NCI-H2029 treated with DMSO at 0.1 percent for 48 hours (cell line): ENCODE results near the gene DBX1.
"Not testable (repeated sequence)": the region's sequence is repeated elsewhere in the genome, so short reads cannot be mapped to it uniquely, and the experiment has no call there.

Experiments used
- DNase-seq: peaks from one replicate; lab custom pipeline; 2025; lab: John Stamatoyannopoulos, UW

Gene DBX1, protein sequence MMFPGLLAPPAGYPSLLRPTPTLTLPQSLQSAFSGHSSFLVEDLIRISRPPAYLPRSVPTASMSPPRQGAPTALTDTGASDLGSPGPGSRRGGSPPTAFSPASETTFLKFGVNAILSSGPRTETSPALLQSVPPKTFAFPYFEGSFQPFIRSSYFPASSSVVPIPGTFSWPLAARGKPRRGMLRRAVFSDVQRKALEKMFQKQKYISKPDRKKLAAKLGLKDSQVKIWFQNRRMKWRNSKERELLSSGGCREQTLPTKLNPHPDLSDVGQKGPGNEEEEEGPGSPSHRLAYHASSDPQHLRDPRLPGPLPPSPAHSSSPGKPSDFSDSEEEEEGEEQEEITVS

GRCh38 chr11:20160425-20161229 lies at the start of gene DBX1:
TSS of gene DBX1 (minus strand) at chr11:20160475. CDS start at chr11:20160324, 151 bp downstream.
- DNase-seq: no peak

DNA sequence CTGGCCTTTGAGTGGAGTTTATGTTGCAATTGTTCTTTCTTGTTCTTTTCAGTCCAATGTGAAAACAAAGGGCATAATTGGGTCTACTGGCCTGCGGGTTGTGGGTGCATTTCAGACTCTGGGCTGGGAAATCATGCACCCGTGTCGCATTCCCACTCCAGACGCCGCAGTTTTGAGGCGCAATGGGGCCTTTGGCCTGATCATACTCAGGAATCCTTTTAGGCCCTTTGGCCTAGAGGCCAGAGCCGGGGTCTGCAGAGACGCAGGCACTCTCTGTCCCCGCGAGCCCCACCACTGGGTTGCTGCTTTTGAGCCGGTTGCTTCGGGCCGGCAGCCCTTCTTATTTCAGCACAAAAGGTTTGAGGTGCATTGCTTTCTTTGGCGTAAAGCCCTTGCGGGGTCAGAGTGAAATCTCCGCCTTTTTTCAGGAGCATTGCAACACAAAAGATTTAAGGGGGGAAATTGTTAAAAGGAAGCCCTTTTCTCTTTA lies 48.4 kb upstream of the DBX1 start:
- DNase-seq: no peak

DNA sequence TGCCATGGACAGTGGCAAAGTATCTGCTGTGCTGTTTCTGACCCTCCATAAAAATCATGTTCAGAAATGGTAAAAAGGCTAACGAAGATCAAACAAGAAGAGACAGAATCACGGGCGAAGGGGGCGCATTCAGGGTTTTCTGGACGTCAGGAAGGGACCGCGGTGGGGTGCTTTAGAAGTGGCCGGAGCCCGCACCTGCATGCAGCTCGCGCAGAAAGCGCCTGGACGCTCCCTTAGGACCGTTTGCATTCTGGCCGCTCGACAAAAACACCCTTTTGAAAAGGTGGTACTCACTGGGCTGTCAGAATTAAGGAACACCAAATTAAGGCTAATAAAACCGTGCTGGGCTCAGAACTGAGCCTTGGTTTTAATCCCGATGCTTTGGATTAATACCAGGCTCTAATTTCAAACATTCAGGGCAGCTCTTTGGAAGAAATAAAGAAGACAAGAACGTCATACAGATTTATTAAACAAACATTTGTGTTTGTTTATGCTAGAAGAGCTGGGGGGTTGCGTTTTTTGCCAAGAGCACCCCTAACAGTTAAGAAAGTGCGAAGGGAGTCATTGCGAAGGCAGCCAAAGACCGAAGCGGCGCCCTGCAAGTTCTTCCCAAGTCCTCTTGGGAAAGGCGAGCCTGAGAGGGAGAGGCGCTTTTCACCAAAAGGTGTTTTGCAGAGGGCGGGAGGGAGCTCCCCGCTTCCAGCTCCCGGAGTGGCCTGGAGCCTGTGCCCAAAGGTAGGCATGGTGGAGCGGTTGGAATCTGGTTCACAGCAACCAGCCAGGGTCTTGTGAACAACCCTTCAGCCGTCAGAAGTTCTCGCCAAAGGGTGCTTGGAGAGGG lies 47.7 kb upstream of the DBX1 start:
- no peak for DNase-seq

GRCh38 chr11:20205807-20206206 lies 45.5 kb upstream of the DBX1 start:
- no peak for DNase-seq

DNA sequence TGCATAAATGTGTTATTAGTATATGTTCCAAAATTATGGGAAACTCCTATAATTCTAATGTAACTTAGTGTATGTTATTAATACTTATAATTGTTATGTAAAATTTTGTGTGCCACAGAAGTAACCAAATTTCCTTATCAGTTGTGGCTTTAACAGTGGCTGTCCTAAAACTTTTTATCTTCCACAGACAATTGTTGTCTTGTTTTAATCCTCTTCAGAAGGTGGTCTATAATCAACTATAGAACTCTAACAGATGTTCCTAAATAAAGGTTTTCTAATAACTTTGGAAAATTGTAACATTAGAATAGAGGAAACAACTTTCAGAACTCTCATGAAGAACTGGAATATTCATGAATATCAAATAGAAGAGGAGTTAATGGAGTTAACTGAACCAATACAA lies 44.4 kb upstream of the DBX1 start:
- DNase-seq: no peak

- DNase-seq: no peak
These were observed 43.6 kb upstream of the DBX1 start for GRCh38 chr11:20203831-20204230.

GRCh38 chr11:20201231-20201630 lies 41.0 kb upstream of the DBX1 start:
- no peak for DNase-seq

DNA sequence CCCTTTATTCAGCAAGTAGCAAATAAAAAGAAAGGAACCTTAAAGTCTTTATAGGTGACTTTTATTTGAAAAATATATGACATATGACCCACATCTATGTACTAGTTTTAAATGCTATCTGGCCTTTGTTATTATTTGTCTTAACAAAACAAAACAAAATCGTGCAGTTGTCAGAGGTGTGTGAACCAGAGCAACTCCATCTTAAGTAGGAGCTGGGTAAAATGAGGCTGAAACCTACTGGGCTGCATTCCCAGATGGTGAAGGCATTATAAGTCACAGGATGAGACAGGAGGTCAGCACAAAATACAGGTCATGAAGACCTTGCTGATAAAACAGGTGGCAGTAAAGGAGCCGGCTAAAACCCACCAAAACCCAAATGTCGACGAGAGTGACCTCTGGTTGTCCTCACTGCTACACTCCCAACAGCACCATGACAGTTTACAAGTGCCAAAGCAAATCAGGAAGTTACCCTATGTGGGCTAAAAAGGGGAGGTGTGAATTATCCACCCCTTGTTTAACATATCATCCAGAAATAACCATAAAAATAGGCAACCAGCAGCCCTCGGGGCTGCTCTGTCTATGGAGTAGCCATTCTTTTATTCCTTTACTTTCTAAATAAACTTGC lies 40.2 kb upstream of the DBX1 start:
- not testable (repeated sequence) for DNase-seq

- DNase-seq: no peak
These were observed 37.6 kb upstream of the DBX1 start for GRCh38 chr11:20197881-20198280.

- DNase-seq: no peak
These were observed 34.2 kb upstream of the DBX1 start for GRCh38 chr11:20194470-20194869.

GRCh38 chr11:20193307-20193706 lies 33.0 kb upstream of the DBX1 start:
- DNase-seq: no peak

DNA sequence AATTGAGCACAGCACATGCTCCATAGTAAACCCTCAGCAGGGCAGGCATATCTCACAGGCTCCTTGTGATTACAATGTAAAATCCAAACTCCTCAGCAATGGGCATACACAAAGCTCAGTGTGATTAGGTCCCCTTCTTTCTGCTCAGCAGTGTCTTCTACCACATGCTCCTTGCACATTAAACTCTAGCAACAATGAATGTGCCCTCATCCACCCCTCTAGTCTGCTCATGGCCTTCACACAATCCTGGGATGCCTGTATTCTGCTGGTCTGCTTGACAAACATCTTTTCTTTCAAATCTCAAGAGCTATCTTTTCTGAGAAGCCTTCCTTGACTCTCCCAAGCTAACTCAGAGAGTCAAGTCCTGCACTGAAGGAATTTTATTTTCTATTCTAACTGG lies 32.4 kb upstream of the DBX1 start:
- no peak for DNase-seq

- no peak for DNase-seq
These were observed 31.9 kb upstream of the DBX1 start for GRCh38 chr11:20192151-20192550.

DNA sequence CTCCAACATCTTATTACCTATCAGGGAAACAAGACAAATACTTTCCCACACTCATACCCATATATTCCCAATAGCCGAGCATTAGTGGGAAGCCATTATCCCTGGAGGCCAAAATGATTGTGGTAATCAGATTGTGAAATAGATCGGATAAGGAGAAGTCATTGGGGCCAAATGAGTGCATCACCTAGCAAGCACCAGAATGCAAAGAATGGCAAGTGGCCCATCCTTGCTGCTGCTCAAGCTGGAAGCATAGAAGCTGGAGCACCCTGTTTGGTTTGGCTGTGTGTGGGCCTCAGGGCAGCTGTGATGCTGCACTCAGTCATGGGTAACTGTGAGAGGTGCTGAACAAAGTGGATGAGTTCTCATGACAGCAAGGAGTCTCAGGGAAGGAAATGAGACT lies 18.7 kb upstream of the DBX1 start:
- no peak for DNase-seq

DNA sequence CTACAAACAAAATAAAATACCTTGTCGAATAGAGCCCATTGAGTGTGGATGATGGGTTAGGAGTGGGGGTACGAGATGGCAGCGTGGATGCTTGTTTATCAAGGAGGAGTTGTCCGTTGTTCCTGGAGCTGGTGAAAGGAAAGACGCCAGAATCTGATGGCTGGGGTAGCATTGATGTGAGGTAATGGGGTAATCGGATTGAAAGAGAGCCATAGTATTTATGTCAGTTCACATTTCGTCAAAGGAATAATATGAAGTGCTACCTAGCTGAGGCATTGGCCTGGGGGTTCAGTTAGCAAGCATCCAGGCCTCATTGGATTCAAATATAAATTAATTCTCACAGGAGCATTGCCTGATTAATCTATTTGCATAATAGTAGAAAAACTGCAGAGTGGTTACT lies 16.9 kb upstream of the DBX1 start:
- DNase-seq: no peak

DNA sequence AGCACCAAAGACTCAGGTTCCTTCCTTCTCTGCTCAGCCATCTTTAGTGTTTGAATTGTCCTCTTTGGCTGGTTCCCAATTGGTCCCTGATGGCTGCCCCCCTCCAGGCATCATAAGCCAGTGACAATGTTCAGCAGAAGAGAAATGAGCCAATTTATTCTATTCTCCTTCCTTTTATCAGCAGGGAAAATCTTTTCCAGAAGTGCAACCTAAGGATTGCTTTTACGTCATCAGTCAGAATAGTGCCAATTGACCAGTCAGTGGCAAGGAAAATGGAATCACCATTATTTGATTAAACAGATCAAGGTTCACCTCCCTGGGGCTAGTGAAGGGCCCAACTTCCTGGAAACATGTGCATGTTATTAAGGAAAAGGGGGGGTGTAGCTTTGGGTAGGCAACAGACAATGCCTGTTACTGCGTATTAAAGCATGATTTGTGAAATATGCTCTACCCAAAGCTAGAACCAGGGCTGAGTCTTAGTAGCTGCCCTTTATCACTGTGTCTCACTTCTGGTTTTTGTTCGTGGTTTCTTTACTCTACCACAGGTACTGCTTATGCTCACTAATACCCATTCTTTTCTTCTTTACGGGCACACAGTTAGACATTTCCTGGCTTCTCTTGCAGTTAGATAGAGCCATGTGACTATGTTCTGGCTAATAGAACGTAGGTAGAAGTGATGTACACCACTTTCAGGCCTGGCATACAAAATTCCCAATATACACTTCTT lies 12.6 kb upstream of the DBX1 start:
- no peak for DNase-seq

- DNase-seq: no peak
These were observed 3.7 kb upstream of the DBX1 start for GRCh38 chr11:20163783-20164481.

DNA sequence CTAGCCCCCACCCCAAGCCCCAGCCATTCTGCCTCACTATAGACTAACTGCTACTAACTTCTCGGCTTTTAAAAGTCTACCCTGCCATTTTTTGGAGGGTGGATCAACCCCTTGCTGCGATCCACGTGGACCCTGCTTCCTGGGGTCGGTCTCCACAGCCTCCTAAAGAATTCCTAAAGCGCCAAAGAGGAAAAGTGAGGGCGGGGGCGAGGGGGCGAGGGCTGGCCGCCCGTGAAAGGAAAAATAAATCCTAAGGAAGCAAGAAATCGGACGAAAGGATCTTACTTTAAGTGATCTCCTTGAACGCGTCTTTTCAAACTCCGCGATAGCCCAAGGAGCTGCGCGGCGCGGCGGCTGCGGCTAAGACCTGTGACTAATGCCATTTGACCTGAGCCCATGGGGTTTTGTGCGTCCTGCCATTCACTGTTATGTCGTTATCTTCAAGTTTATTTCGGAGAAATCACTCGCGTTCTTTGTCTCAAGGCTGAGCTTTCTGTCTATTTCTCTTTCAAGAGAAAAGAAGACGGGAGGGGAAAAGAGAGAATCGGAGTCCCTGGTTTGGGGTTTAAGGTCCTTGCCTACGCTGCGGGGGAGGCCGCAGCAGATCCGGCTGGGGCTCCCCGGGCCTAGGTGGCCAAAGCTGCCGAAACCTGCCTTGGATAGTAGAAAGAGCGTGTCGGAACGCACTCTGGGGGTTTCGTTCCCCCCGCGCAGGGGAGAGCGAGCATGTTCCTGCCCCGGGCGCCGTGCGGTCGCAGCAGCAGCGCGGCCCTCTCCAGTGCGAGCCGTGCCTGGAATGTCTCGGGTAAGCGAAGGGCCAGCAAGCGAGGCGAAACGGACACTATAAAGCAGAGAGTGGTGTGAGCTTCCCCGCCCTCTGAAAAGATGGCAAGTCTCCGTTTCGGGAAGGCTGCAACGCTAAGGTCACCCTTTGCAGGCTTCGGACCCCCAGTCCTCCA lies 2.8 kb upstream of the DBX1 start:
- no peak for DNase-seq
